ENCODE results near the gene ANK3. TPM values are rescaled to one million over a fixed set of nuclear protein-coding genes. Genes with fewer than 3 reads are reported as not detected.

Gene ANK3
- total RNA-seq, 1 donor from 2014 or later: 35.1 TPM

DNA sequence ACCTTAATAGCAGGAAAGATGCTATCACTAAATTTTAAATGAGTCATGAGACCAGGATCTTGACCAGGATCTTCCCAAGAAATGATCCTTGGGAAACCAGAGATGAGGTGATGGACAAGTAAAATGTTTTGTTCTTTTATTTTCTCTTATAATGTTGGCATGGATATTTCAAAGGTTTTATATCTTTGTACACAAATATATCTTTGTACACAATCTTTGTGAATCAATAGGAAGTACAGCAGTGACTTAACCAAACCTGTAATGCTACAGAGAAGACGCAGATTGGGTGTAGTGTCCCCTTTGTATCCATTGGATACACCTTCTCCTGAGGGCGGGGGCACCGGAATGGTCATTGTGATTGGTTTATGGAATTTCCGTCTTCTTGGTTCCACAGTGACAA, 303.3 kb downstream of the ANK3 start:
- DNase-seq (ENCODE audit: low spot score): no peak
- peaks cover 16% of the 10 kb centered on the region for H3K36me3 Mint-ChIP-seq (ENCODE audit: low read depth)
- no peaks in the 10 kb centered on the region for H3K27me3 Mint-ChIP-seq (ENCODE audit: low read depth)
- no peak overlapping the region for H3K27ac Mint-ChIP-seq (ENCODE audit: unreplicated experiment)
- H3K9me3 Mint-ChIP-seq (ENCODE audit: low read depth): no peaks in the 10 kb centered on the region
- no peak overlapping the region for H3K4me3 Mint-ChIP-seq (ENCODE audit: unreplicated experiment)
- peaks cover 18% of the 10 kb centered on the region for H3K4me1 Mint-ChIP-seq (ENCODE audit: low read depth)
- TF ChIP-seq, protein P1, sequence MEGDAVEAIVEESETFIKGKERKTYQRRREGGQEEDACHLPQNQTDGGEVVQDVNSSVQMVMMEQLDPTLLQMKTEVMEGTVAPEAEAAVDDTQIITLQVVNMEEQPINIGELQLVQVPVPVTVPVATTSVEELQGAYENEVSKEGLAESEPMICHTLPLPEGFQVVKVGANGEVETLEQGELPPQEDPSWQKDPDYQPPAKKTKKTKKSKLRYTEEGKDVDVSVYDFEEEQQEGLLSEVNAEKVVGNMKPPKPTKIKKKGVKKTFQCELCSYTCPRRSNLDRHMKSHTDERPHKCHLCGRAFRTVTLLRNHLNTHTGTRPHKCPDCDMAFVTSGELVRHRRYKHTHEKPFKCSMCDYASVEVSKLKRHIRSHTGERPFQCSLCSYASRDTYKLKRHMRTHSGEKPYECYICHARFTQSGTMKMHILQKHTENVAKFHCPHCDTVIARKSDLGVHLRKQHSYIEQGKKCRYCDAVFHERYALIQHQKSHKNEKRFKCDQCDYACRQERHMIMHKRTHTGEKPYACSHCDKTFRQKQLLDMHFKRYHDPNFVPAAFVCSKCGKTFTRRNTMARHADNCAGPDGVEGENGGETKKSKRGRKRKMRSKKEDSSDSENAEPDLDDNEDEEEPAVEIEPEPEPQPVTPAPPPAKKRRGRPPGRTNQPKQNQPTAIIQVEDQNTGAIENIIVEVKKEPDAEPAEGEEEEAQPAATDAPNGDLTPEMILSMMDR (IDR thresholded peaks at IDR 0.05): no peak

DNA sequence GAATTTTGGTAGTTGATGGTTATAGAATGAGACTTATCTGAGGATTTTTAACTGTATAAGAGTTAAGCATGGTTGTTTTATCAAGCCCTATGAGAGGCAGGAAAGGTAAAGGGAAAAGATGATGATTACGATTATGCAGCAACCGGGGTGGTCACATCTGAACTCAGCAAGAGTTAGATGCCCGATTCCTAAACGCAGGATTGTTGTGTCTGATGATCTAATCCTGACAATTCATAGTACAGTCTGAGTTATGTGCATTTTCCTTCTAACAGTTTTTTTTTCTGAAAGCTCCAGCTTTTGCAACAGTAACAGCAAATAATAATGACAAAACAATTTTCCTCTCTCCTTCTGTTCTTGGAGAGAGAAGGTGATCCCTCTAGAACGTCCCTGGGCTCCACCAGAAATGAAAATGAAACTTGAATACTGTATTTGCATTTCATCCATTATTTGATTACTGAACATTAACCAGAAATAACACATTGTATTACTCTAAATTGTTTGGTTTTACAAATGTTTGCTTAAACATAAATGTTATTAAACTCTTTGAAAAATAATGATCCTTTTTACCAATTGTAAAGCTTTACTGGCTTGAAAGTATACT, 306.8 kb downstream of the ANK3 start:
- no peaks in the 10 kb centered on the region for H3K9me3 Mint-ChIP-seq (ENCODE audit: low read depth)
- DNase-seq (ENCODE audit: low spot score): no peak
- H3K27me3 Mint-ChIP-seq (ENCODE audit: low read depth): no peaks in the 10 kb centered on the region
- peaks cover 25% of the 10 kb centered on the region for H3K36me3 Mint-ChIP-seq (ENCODE audit: low read depth)
- H3K4me3 Mint-ChIP-seq (ENCODE audit: unreplicated experiment): no peak overlapping the region
- TF ChIP-seq, protein P1 (IDR thresholded peaks at IDR 0.05): no peak
- H3K4me1 Mint-ChIP-seq (ENCODE audit: low read depth): peaks cover 15% of the 10 kb centered on the region
- H3K27ac Mint-ChIP-seq (ENCODE audit: unreplicated experiment): no peak overlapping the region

DNA sequence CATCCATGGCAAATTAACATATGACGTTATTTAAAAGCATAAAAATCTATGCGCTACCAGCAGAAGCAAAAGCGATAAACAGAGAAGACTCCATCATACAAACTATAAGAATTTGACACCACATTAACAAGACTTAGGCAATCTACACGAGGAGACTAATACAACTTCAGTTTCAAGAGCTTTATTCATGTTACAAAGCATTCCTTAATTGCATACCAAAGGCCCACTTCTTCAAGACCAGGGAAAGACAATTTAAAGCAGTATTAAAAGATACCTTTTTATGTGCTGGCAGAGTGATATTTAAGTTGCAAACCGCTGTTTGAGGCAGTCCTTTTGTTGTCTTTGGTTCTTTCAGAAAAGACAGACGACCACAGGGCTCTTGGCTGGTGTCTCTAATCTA, 307.3 kb downstream of the ANK3 start:
- Mint-ChIP-seq H3K4me1 (ENCODE audit: low read depth) (peaks cover 15% of the 10 kb centered on the region), H3K36me3 (ENCODE audit: low read depth) (peaks cover 25% of the 10 kb centered on the region), H3K27ac (ENCODE audit: unreplicated experiment) (no peak overlapping the region), H3K27me3 (ENCODE audit: low read depth) (no peaks in the 10 kb centered on the region), H3K9me3 (ENCODE audit: low read depth) (no peaks in the 10 kb centered on the region), H3K4me3 (ENCODE audit: unreplicated experiment) (no peak overlapping the region)
- TF ChIP-seq, protein P1 (IDR thresholded peaks at IDR 0.05): no peak
- DNase-seq (ENCODE audit: low spot score): no peak

DNA sequence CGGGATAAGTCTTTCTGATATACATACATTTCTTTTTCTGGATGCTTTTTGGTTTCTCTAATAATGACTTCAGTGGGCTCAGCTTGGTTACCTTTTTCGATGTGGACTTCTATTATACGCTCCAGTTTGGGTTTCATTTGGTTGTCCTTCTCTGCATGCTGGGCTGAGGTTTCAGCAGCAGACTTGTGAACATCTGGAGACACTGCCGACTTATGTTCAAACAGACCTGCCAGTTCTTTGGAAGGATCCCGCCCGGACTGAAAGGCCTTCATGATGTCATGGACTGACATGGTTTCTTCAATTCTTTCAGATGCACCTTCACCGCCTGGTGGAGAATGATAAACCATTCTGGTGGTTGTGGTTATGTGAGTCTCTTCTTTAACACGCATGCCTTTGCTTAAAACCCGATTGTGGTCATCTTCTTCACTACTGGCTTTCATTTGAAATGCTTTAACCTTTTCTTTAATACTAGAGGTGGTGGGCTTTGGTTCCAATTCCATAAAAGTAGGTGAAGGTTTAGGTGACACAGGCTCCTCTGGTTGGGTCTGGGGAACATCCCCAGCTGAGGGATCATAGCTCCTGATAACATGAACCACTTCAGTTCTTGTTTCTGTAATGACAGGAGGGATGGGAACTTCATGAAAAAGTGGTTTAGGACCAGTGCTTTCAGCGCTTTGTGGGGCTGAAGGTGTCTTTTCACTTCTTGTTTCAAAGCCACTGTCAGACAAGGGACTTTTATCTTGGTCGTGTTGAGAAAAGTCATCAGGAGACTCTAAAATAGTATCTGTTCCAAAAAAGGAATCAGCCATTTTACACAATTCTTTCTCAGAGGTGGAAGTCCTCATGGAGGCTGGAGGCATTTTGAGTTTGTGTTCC, 315.7 kb downstream of the ANK3 start:
- H3K4me1 Mint-ChIP-seq (ENCODE audit: low read depth): no peaks in the 10 kb centered on the region
- H3K9me3 Mint-ChIP-seq (ENCODE audit: low read depth): no peaks in the 10 kb centered on the region
- DNase-seq (ENCODE audit: low spot score): no peak
- H3K4me3 Mint-ChIP-seq (ENCODE audit: unreplicated experiment): no peak overlapping the region
- no peaks in the 10 kb centered on the region for H3K27me3 Mint-ChIP-seq (ENCODE audit: low read depth)
- H3K36me3 Mint-ChIP-seq (ENCODE audit: low read depth): peaks cover 42% of the 10 kb centered on the region
- H3K27ac Mint-ChIP-seq (ENCODE audit: unreplicated experiment): no peak overlapping the region
- TF ChIP-seq, protein P1 (IDR thresholded peaks at IDR 0.05): no peak

DNA sequence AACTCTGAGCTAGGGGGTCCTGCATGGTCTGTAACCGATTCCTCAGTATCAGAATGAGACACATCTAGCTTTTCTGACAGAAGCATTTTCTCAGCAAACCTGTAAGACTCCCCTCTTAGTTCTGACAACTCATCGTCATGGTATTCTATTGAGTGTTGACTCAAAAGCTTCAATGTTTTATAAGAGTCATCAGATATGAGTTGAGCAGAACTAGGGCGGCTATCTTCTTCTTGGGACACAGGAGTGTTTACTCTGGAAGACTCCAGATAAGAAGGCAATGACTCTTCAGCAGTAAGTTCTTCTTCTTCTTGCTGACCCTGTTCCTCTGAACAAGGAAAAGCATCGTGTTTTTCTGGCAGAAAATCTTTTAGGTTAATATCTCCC, 316.3 kb downstream of the ANK3 start:
- H3K9me3 Mint-ChIP-seq (ENCODE audit: low read depth): no peaks in the 10 kb centered on the region
- TF ChIP-seq, protein P1 (IDR thresholded peaks at IDR 0.05): no peak
- no peaks in the 10 kb centered on the region for H3K27me3 Mint-ChIP-seq (ENCODE audit: low read depth)
- peaks cover 41% of the 10 kb centered on the region for H3K36me3 Mint-ChIP-seq (ENCODE audit: low read depth)
- DNase-seq (ENCODE audit: low spot score): no peak
- no peak overlapping the region for H3K4me3 Mint-ChIP-seq (ENCODE audit: unreplicated experiment)
- no peak overlapping the region for H3K27ac Mint-ChIP-seq (ENCODE audit: unreplicated experiment)
- no peaks in the 10 kb centered on the region for H3K4me1 Mint-ChIP-seq (ENCODE audit: low read depth)
